GM23248 (cell line): ENCODE measurements around the gene TSPAN9.

Experiments
- EZH2 ChIP-seq: fragments of 200-600 bp; sonication (generic); IDR thresholded peaks from 2 replicates; pipeline ENCODE4 v1.6.1; 2018; ENCODE audit warnings: antibody characterized with exemption, mild to moderate bottlenecking; ENCODE audit not compliant: insufficient read depth, poor library complexity, severe bottlenecking
- EZH2phosphoT487 ChIP-seq: fragments of 200-600 bp; sonication (generic); IDR thresholded peaks from 2 replicates; pipeline ENCODE4 v1.6.1; 2018; ENCODE audit warnings: antibody characterized with exemption, moderate library complexity, mild to moderate bottlenecking, low read depth; ENCODE audit not compliant: insufficient read depth

- TF ChIP-seq EZH2 (no peak), EZH2phosphoT487 (no peak)
Measured at GRCh38 chr12:3042826-3043225, 34.4 kb upstream of the TSPAN9 start.
